ENCODE data around the gene SULT1B1.

DNA sequence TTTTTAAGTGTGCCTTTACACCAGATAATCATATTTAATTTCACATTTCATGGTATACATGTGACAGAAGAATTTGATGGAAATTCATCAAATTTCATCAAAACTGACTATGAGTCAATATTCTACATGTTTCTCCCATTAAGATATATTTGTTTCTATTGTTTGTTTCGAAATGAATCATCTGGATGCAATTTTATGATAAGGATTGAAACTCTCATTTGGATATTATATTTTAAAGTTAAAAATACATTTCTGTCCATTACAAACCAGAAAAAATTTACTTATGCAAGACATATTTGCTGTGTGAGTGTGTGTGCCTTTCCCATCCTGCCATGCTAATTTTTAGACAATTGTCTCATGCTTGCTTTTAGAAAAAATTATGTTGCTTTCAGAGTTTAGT lies 52.2 kb downstream of the SULT1B1 start:
- TF ChIP-seq, protein P1, sequence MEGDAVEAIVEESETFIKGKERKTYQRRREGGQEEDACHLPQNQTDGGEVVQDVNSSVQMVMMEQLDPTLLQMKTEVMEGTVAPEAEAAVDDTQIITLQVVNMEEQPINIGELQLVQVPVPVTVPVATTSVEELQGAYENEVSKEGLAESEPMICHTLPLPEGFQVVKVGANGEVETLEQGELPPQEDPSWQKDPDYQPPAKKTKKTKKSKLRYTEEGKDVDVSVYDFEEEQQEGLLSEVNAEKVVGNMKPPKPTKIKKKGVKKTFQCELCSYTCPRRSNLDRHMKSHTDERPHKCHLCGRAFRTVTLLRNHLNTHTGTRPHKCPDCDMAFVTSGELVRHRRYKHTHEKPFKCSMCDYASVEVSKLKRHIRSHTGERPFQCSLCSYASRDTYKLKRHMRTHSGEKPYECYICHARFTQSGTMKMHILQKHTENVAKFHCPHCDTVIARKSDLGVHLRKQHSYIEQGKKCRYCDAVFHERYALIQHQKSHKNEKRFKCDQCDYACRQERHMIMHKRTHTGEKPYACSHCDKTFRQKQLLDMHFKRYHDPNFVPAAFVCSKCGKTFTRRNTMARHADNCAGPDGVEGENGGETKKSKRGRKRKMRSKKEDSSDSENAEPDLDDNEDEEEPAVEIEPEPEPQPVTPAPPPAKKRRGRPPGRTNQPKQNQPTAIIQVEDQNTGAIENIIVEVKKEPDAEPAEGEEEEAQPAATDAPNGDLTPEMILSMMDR (conservative IDR thresholded peaks at IDR 0.05 in 1 of 2, IDR thresholded peaks at IDR 0.05 in 1 of 2; ENCODE audit: low read depth in 1 of 2, low read length in 2 of 2): no peak
- no peak for TF ChIP-seq EZH2 (IDR thresholded peaks at IDR 0.05; ENCODE audit: low read length, missing control alignments)
